Left lobe of liver (tissue), 2 donors: Measurements from ENCODE around the gene MGAT4C. TPM values are rescaled to one million over a fixed set of nuclear protein-coding genes. Genes with fewer than 3 reads are reported as not detected.

Source experiments
- ATAC-seq: fragments of 200-7000 bp; cut with Tn5 transposase; one replicate; pipeline ENCODE4 v1.9.1; 2020; ENCODE audit warnings: mild to moderate bottlenecking, moderate library complexity
- DNase-seq: peaks from one replicate; pipeline ENCODE4 v3.0.0-alpha.2; 2020; ENCODE audit warnings: low spot score
- total RNA-seq: library from RNA; stranded (reverse); gene quantifications from one replicate; pipeline ENCODE4 v1.2.1, GENCODE V29; 2021
- donor health status: DM: no; HTN: no; CAD: no; lungs with moderate emphysema.
- donor health status: DM: no; HTN: yes; CAD: no.

Gene MGAT4C
- total RNA-seq, 1 donor from 2014 or later, result not detected

DNA sequence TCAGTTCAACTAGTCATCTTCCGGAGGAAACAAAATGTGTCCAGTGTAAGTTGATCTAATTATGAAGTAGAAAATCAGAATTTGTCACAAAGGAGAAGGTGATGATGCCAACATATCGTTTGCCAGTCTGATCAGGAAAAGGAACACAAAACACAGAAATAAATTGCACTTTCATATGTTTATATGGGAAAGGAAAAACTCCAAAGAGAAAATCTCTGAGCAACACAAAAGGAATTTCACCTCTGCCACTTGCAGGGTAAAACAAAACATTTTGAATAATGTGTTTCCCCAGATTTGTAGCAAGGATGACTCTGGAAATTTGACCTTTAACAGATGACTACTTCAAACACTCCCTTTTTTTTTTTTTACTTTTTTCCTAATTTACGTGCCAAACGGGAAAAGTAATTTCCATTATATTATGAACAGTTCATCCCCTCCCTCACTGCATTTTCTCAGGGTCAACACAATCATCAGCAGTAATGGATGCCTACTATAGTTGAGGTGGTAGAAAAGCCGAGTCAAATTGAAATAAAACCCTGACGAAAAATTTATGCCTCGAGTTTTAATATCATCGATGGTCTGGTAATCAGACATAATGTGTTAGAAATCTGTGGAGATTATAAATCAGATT, 25.6 kb downstream of the MGAT4C start:
- DNase-seq, result no peak

DNA sequence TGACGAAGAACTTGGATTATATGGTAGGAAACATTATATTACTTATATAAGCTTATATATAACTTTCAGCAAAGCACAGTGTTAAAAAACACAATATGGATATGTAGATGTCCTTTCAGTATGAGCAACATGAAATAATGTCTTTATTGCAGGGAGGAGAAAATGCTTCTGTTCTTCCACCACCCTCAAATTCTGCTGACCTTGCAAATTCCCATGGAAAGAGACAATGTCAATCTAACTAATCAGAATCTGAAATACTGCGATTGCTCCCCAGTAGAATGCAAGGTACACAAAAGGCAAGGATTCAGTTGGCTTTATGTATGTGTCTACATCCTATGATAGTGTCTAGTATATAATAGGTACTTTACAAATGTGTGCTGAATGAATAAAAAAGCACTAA, 26.4 kb downstream of the MGAT4C start:
- ATAC-seq, result no peak
- no peak for DNase-seq

More for the DNA sequence above, 25.6 kb downstream of the MGAT4C start:
- ATAC-seq, result no peak

DNA sequence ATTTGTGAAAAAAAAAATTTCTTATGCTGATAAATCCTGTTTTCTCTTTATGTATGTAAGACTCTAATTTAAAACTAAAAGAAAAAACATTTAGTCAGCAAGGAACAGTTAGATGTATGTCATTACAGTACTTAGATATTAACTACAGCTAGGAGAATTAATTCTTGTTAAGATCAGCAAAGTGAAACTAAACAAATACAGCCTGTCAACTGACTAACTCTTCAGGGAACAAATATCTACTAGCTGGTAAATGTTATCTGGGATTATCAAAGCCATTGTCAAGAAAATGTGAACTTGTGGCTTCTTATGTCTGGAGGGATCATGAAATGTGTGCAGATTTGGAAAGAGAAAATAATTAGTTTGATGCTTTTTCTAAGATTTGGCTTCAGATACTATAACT, 27.5 kb downstream of the MGAT4C start:
- no peak for ATAC-seq
- DNase-seq, result no peak

DNA sequence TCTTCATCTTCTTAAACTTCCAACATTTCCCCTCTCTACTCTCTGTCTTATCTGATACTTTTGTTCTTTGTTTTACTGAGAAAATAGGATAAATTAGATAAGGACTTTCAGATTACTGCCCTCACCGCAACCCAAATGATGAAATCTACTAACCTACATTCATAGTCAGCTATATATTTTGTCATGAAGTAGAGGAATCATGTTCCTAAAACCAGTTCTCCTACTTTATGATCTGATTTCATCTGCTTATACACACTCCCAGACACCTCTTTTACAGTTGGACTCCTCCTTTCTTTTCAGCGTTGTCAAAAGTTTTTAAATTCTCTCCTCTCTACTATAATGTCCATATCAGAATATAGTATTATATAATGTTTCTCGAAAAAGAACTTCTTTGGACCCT, 29.7 kb downstream of the MGAT4C start:
- DNase-seq (no peak), ATAC-seq (no peak)

DNA sequence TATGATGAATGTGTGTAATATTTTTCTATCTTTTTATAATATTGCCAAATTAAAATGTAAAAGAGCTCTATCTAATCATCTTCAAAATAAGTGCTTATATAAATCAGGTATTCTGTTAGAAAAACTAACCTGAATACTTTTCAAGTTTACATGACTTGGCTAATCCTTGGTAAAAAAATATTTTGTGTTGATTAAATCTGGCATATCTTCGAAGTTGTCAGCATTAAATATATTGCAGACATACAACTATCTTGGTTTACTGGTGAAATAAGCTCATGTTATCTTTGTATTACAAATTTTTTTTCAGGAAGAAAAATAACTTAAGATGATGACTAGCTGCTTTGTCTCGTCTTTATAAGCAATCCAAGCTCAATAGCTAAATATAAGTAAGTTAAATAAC, 39.6 kb downstream of the MGAT4C start:
- DNase-seq (no peak), ATAC-seq (no peak)

DNA sequence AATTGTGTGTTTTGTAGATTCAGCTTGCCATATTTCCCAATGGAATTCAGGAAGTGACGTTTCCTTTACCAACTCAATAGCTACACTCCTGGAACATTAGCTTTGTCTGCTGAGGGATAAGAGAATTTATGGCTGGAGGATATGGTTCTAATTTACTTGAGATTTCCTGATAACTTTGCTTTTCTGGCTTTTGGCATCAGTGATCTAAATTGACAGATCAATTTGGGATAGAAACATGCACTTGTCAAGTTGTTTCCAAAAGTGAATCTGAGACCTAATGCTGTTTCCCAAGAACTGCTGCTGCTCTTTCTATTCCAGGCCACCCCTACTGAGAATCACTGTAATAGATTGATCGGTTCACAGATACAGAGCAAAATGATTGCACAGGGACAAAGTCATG, 43.2 kb downstream of the MGAT4C start:
- DNase-seq (no peak), ATAC-seq (no peak)

DNA sequence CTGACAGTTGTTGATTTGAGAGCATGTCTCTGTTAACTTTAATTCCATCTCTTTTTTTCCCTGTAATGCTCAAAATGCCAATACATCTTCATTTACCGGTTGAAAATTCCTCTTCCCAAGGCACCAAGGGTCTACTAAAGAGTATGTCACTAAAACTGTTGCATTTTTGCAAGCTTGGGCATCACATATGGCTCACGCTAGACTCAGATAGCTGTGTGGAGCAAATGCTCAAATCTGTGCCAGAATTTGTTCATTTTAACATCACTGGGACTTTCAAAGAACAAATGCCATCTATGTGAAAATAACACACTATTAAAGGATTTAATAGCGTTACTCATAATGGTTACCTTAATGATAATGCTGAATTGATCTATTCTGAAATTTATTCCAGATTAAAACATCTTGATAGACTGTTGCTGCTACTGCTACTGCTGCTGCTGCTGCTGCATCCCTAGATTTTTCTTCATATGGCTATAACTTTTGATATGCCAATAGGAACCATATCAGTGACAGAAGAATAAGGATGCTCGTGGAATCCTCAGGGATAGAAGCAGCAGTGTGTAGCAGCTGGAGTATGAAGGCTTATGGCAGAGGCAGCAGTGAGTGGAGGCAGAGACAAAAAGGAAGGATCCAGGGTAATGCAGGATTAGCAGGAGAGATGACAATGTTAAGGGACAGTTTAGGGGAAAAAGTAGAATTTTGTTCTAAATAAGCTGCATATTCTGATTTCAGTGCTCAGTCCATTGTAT, 57.3 kb downstream of the MGAT4C start:
- ATAC-seq, result no peak

DNA sequence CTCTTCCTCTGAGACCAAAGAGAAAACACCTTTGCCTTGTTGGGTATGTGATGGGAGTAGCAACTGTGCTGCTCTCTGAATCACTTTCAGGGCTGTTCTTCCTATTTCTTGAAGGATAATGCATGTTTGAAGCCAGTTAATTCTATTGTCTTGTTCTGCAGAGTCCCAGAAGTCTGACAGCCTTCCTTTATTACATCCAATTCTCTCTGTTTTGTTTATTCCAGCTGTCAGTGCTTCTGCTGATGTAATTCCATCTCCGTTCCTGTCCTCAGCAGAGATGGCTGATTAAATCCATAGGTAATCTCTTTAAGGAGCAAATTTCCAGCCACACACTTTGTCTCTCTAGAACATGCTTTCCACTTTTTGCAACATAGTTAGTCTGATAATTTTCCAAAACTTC, 59.7 kb downstream of the MGAT4C start:
- DNase-seq, result no peak

More for the DNA sequence above, 57.3 kb downstream of the MGAT4C start:
- DNase-seq, result no peak

DNA sequence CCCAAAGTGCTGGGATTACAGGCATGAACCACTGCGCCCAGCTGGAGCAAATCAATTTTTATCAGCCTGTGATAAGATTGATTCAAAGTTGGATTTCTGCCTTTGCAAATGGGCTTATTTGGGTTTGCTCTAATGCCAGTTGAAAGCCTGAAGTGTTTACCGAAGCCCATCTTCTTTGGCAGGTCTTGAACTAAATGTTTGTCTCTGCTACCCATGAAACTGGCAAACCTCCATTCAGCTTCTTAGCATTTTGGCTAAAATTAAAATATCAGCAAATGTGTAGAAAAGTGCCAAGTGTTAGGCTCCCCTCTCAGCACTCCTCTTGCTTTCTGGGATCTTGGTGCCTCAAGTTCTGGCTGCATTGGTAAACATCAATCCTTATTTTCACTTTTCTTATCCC, 61.5 kb downstream of the MGAT4C start:
- DNase-seq, result no peak
- ATAC-seq, result no peak

More for the DNA sequence above, 59.7 kb downstream of the MGAT4C start:
- no peak for ATAC-seq

DNA sequence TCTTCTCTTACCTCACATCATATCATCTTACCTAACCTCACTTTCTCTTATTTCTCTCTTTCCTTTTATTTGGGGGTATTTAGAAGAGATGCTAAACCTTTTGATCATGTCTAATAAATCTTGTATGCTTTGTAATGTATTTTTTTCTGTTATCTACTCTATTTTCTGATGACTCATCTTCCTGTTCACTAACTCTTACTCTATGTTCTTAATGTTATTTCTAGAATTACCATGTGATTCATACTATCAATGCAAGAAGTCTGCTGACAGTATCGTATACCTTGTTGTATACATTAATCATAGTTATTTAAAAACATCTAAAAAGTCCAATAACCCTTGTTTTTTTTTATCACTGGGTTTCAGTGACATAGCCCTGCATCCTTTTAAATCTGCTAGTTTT, 62.3 kb downstream of the MGAT4C start:
- ATAC-seq (no peak), DNase-seq (no peak)

DNA sequence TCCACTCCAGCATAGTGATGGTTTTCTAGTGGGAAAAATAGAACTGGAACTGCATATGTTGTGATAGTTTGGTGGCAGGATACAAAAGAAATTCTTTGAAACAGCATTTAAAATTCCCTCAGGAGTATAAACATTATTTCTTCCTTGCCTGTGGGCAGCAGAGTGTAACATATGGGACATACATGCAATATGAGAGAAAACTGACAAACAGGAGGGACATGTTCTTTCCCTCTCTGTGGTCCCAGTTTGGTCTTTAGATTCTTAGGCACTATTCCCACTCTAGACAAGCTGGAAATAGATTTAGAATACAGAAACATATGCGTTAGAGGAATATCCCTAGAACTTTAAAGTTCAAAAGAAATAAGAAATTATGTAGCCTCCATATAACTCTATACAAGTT, 68.0 kb downstream of the MGAT4C start:
- no peak for ATAC-seq
- DNase-seq, result no peak

DNA sequence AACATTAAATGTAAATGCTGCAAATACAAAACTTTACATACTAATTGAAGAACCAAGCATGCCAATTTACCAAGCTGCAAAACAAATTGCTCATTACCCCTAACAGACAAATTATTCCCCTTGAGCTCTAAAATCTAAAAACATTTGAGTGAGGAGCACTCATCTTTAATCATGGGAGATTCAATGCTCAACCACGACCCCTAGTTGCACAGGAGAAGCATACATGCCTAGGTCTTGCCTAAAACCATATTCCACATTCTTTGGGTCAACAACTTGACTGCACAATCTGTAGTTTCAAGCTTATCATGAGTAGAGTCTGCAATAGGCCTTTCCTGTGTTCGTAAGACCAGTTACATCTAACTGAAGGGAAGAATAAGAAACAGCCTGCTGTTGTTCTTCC, 69.7 kb downstream of the MGAT4C start:
- DNase-seq (no peak), ATAC-seq (no peak)

DNA sequence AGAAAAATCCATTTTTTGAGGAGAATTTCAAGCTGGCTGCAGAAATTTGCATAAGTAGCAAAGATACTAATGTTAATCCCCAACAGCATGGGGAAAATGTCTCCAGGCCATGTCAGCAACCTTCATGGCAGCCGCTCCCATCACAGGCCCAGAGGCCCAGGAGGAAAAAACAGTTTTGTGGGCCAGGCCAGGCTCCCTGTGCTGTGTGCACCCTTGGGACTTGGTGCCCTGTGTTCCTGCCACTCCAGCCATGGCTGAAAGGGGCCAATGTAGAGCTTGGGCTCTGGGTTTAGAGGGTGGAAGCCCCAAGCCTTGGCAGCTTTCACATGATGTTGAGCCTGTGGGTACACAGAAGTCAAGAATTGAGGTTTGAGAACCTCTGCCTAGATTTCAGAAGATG, 76.3 kb downstream of the MGAT4C start:
- ATAC-seq (no peak), DNase-seq (no peak)

DNA sequence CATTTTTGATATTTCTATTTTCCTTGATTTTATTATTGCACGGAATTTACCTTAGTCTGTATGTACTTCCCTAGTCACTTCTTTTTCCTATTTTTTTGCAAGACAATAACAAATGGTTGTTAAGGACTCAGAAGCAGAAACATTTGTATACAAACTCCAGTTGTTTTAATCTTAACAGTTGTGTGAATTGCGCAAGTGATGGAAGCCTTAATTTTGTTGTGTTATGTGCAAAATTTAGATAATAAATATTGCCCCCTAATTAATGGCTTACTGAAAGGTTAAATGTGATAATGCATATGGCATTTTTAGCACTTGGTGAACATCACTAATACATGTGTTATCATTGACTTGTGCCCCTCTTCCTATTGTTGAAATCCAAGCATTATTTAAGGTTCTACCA, 82.0 kb downstream of the MGAT4C start:
- DNase-seq (no peak), ATAC-seq (no peak)

DNA sequence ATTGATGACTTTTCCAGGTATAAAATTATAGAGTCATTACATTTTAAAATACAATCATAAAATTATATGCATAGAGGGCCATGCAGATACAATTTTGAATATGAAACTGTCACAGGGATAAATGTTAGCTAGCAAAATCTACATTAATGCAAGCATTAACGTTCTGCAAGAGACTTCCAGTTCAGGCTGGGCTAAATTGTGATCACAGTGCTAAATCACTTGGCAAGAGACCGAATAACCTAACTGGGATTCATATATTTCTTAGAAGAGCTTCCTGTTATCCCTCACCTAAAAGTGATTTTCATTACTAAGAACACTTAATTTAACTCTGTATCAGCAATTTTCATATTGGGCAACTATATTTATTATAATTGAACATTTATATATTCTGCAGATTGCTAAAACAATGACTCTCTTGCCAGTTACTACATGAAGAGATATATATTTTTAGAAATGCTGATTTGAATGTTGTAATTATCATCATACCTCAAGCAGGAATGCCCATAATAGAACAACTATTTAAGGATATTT, 83.2 kb downstream of the MGAT4C start:
- DNase-seq (no peak), ATAC-seq (no peak)

DNA sequence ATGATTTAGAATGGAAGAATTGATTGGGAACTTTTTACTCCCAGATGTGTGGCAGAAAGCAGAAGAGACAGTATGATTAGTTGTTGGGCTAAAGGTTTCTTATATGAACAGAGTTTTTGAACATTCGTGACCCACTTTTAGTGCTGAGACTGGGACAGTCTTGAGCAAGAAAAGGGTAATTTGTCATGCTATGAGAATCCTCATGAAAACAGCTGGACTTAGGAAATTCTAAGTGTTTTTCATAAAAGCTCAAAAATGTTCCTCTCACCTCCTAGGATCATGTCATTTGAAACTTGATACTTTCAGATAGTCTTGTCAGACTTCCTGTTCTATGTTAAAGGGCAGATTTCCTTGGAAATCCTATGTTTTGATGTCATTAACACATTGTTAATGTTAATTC, 86.1 kb downstream of the MGAT4C start:
- no peak for DNase-seq
- ATAC-seq, result no peak

DNA sequence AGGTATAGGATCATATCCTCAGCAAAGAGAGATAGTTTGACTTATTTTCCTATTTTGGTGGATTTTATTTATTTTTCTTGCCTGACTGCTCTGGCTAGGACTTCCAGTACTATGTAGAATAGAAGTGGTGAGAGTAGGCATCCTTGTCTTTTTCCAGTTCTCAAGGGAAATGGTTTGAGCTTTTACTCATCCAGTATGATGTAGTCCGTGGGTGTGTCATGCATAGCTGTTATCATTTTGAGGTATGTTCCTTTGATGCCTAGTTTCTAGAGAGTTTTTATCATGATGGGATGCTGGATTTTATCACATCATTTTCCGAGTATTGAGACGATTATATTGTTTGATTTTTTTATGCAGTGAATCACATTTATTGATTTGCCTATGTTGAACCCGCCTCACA, 97.2 kb downstream of the MGAT4C start:
- ATAC-seq, result no peak
- no peak for DNase-seq

DNA sequence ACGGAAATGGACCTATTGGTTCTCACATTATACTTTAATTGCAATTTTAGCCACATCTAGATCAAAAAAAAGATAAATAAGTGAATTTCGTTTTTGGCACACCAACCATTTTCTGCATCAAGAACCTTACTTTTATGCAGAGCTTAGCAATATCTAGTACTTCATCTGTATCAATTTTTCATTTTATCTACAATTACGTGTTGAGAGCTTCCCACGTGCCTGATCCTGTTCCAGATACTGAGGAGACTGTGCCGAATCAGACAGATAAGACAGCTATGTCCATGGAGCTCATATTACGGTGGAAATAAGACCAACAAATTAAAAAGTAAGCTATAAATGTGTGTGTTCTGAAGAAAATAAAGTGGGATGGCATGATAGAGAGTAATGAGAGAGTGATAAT, 101.6 kb downstream of the MGAT4C start:
- DNase-seq (no peak), ATAC-seq (no peak)

DNA sequence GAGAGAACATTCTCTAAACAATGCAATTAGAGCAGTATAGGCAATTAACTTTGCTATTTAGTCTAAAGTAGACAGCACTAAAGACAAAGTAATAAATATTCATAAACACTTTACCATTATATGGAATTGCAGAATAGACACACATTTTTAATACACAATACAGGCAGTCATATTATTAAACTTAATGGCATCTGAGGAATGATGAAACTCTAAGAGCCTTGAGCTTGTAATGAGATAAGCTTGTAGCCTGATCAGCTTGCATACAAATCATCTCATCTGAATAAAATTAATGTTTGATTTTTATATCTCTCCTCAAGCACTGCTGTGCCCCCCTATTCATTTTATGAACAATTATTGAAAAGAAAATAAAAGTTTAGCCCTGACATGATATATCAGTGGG, 107.6 kb downstream of the MGAT4C start:
- DNase-seq (no peak), ATAC-seq (no peak)

DNA sequence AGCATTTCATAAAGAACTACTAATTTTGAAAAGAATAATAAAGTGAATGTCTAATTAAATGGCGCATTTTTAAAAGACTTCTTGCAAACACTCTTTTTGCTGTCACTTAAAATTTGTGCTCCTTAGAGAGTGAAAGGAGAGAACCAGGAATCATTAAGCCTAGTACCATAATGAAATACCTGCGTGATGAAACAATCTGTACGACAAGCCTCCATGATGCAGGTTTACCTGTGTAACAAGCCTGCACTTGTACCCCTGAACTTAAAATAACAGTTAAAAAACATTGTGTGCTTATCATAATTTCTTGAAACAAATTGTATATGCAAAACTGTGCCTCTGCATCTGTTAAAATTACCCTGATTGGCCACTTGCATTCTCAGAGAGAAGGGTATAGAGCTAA, 108.1 kb downstream of the MGAT4C start:
- no peak for ATAC-seq

DNA sequence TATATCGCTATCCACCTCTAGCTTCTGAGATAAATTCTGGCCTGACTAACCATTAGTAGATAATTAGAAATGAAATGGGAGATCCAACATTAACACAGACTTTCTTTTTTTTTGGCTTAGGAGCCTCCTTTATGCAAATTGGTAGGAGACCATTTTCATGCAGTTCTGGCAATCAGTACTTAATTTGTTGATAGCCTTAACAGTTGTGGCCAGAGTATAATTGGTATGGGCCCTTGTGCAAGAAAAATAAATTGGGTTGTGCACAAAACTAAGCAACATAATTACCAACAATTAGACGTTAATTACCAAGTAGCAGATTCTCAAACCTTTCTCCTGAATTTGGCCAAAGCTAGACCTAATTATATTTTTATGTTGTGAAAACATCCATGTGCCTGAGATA, 111.0 kb downstream of the MGAT4C start:
- DNase-seq, result no peak
- no peak for ATAC-seq

More for the DNA sequence above, 108.1 kb downstream of the MGAT4C start:
- no peak for DNase-seq

DNA sequence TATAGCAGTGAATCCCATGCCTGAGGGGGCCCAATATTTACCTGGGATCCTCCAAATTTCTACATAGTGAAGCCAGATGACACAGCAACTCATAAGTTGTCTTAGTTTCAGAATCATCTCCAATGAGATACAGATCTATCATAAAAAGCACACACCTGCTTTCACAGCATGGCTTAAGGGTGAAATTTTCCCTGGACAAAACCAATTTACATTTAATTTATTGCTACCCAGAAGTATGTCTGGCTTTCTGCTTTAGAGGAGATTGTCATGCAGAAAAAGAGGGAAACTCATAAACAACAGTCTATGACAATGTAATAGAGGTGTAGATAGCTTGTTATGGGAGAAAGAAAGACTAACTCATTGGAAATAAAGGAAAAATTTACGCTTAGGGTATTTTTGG, 113.0 kb downstream of the MGAT4C start:
- ATAC-seq (no peak), DNase-seq (no peak)

DNA sequence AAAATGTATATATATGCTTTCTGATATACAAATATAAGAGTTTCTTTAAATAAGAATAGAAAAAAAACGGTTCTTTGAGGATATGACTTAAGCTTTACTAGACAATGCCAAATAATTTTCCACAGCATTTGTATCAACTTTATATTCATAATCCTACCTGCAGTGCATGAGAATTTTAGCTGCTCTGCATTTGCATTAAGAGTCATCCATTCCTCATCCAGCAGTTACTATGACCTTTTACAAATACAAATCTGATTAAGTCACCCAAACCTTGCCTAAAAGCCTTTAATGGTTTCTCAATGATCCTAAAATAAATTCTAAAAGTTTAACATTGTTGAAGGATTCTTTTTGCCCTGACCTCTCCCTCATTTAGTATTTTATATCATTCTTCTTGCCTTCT, 116.5 kb downstream of the MGAT4C start:
- no peak for DNase-seq
- no peak for ATAC-seq
